IPS-NIHi7 (cell line): ENCODE results near the gene FSD1.
A peak's percentile ranks its signal among the peaks of the same experiment; 100 is the strongest.
"Not testable (repeated sequence)": the region's sequence is repeated elsewhere in the genome, so short reads cannot be mapped to it uniquely, and the experiment has no call there.

Source experiments
- DNase-seq: peaks from one replicate; pipeline ENCODE4 v3.0.0; 2012; ENCODE audit warnings: mixed read lengths; ENCODE audit errors: extremely low spot score

The FSD1 gene

DNA sequence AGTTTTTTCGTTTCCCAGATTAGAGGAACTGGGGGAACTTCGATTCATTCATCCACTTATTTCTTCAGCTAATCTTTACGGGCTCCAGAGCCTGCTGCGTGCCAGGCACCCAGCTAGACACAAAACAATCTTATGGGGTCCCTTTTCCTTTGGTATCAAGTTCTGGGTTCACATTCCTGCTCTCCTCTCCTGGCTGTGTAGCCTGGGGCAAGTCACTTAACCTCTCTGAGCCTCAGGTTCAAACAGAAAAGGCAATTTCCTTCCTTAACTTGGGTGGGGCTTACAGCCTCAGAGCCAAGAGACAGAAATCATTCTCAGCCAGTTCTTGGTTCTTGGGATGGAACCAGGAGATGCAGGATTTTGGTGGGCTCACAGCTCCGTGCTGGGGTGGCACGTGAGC is 19.4 kb upstream of the FSD1 start:
- no peak for DNase-seq

DNA sequence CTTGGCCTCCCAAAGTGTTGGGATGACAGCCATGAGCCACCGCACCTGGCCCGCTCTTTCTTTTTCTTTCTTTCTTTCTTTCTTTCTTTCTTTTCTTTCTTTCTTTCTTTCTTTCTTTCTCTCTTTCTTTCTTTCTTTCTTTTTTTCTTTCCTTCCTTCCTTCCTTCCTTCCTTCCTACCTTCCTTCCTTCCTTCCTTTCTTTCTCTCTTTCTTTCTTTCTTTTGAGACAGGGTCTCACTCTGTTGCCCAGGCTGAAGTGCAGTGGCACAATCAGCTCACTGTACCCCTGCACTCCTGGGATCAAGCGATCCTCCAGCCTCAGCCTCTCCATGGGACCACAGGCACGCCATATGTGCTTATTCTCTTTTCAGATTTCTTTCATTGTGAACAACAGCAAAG is 18.3 kb upstream of the FSD1 start:
- not testable (repeated sequence) for DNase-seq

DNA sequence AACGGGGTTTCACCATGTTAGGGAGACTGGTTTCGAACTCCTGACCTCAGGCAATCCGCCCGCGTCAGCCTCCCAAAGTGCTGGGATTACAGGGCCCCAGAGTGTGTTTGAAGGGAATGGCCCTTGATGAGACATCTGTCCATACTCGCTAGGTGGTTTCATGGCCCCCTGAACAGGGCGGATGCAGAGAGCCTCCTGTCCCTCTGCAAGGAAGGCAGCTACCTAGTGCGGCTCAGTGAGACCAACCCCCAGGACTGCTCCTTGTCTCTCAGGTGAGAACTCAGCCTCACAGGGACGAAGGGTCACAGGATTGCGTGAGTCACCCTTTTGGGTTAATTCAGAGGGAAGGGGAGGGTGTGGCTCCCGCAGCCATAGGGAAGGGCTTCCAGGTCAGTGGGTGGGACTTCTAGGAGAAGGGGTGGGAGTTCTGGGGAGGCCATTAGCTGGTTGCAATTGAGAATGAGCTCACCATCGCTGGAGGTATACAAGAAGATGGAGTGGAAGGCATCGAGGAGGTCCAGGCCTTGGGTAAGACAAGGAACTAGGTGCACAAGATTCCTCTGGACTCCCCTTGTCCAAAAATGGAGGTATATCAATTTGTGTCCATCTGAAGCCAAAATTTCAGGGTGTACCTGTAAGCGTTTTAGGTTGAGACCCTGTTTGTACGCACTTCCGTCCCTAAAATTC is 16.2 kb upstream of the FSD1 start:
- peak; percentile 60 for DNase-seq

- no peak for DNase-seq
Observed at GRCh38 chr19:4291184-4291732, 13.1 kb upstream of the FSD1 start.

GRCh38 chr19:4292515-4292914 is 11.9 kb upstream of the FSD1 start:
- no peak for DNase-seq

DNA sequence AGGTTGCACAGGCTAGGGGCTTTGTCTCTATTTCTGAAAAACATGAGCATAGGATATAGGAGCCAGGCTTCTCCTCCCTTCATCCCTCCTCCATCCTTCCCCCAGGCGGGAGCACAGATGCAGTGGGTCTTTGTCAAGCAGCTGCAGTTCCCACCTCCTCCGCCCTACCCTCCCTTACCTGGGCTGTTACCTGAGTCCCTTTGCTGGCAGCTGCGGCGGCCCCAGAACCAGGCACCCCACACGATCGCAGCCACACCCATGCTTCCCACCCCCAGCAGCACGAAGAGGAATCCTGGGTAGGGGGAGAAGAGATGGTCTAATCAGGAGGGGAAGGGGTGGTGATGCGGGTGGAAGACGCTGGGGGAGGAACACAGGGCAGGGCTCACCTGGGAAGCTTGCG is 10.0 kb upstream of the FSD1 start:
- DNase-seq = no peak

DNA sequence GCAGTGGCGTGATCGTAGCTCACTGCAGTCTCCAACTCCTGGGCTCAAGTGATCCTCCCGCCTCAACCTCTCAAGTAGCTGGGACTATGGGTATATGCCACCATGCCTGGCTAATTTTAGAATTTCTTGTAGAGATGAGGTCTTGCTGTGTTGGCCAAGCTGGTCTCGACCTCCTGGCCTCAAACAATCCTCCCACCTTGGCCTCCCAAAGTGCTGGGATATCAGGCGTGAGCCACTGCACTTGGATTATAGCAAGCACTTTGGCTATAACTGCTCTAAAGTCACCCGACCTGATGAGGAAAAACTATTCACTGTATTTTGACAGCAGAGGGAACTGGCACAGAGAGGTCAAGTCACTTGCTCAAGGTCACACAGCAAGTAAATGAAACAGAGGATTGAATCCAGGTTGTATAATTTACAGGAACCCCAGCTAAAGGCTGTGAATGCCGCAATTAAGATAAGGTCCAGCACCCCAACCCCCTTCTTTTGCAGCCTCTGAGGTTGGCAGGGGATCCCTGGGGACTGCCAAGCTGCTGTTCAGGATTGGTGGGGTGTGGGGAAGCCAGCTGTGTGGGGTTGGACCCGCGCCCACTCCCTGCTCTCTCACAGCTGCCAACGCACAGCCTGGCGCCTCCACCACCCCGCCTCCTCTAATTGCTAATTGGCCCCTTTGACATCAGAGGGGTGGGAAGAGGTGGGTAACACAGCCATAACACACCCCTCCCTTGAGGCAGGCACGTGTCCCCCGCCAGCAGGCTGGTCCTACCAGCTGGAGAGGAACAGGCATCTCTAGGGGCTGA is 8.2 kb upstream of the FSD1 start:
- peak; percentile 41 for DNase-seq

- DNase-seq = no peak
Observed at GRCh38 chr19:4297901-4298809, 6.2 kb upstream of the FSD1 start.

- DNase-seq = no peak
Observed at GRCh38 chr19:4298810-4299550, 5.4 kb upstream of the FSD1 start.

DNA sequence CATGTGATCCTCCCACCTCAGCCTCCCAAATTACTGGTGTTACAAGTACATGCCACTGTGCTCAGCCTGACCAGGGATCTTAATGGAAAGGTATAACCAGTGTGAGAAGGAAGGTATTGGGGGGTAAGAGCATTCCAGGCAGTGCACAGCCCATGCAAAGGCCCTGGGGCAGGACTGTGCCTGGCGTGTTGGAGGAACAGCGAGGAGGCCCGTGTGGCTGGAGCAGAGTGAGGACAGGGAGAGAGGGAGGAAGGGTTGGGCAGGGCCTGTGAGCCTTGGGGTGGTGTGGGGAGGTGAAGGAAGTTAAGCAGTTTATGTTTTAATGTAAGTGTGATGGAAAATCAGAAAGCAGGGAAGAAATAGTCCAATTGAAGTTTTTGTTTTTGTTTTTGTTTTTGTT is 3.8 kb upstream of the FSD1 start:
- no peak for DNase-seq

DNA sequence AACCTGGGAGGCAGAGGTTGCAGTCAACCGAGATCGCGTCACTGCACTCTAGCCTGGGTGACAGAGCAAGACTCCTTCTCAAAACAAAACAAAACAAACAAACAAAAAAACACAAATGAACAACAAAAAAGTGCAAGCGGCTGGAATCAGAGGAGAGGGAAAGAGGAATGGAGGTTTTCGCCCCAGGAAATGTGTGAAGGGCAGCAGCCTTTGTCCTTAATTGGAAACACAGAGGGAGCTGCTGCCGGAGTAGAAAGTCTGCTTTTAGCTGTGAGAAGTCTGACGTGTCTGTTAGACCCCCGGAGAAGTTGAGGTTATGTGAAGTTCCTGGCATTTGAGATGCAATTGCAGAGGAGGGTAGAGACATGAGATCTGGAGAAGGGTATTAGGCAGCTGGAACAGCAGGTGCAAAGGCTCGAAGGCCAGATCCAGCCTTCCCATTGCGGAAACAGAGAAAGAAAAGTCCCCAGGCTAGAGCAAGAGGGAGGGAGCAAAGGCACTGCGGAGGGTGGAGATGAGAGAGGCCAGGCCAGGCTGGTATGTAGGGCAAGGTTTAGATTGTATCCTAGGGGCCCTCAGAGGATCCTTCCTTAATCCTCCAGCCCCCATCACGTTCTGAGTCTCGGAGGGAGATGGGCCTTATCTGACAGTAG is 2.7 kb upstream of the FSD1 start:
- DNase-seq = no peak

- DNase-seq = no peak
Observed at GRCh38 chr19:4302243-4302640, 2.2 kb upstream of the FSD1 start, which contains the start of gene TMIGD2. Gene TMIGD2, minus strand, starts transcription at chr19:4302389. Its CDS starts 4 bp downstream, at chr19:4302385.

- DNase-seq = no peak
Observed at GRCh38 chr19:4303819-4304537, 420 bp upstream of the FSD1 start.

- no peak for DNase-seq
Observed at GRCh38 chr19:4305257-4305612, 837 bp downstream of the FSD1 start.

- no peak for DNase-seq
Observed at GRCh38 chr19:4305659-4306058, 1.3 kb downstream of the FSD1 start.

DNA sequence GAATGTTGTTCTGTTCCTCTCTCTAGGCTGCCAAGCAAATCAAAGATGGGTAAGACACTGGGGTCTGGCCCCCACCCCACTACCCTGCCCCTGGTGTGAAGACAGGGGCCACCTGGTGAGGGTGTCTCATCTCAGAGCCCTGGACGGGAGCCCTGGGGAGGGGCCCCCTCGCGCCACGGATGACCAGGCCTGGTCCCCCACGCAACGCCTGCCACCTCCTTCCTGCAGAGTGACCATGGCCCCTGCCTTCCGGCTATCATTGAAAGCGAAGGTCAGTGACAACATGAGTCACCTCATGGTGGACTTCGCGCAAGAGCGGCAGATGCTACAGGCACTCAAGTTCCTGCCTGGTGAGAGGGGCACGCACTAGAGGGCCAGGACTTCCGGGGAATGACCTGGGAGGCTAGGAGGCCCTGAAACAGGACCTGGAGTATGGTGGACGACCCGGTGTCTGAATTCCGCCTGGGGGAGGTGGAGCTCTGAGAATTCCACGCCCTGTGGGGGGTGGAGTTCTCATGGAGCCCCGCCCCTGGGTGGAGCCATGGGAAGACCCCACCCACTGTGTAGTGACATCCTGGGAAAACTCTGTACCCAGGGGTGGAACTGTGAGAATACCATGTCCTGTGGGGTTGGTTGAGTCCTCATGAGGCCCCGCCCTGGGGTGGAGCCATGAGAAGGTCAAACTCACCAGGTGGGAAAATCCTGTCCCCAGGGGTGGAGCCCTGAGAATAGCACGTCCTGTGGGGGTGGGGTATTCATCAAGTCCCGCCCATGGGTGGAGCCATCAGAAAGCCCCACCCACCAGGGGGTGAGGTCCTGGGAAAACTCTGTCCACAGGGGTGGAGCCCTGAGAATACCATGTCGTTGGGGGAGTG is 6.1 kb downstream of the FSD1 start:
- DNase-seq = peak; percentile 74

- no peak for DNase-seq
Observed at GRCh38 chr19:4313847-4314490, 9.6 kb downstream of the FSD1 start.

GRCh38 chr19:4316956-4317355 is 12.6 kb downstream of the FSD1 start:
- DNase-seq = no peak

GRCh38 chr19:4318460-4318859 is 14.1 kb downstream of the FSD1 start:
- no peak for DNase-seq
